Endothelial cell of umbilical vein (primary cell): Measurements from ENCODE around the gene AMER1.

ENCODE experiments used
- CTCF ChIP-seq, 2 donors: IDR thresholded peaks; 1 replicate in 1 of 2; 2 replicates in 1 of 2; pipeline ENCODE4 v1.5.1; 2011; ENCODE audit warnings: low read length in 2 of 2, mild to moderate bottlenecking in 2 of 2, moderate library complexity in 2 of 2, control low read depth in 1 of 2, inconsistent platforms in 1 of 2, low read depth in 1 of 2; ENCODE audit not compliant: insufficient read depth in 1 of 2; ENCODE audit errors: extremely low read depth in 1 of 2
- EZH2 ChIP-seq: IDR thresholded peaks from 2 replicates; pipeline ENCODE4 v1.6.1; 2012; ENCODE audit warnings: borderline replicate concordance, low read depth, mild to moderate bottlenecking, moderate library complexity, low read length, inconsistent platforms; ENCODE audit not compliant: severe bottlenecking
- MYC ChIP-seq: IDR thresholded peaks from one replicate; pipeline ENCODE4 v1.6.1; 2011; ENCODE audit warnings: mild to moderate bottlenecking, low read depth, low read length
- POLR2A ChIP-seq: IDR thresholded peaks from 2 replicates; pipeline ENCODE4 v1.6.1; 2012; ENCODE audit warnings: low read depth, mild to moderate bottlenecking, control low read depth, low read length
- POLR2AphosphoS5 ChIP-seq: IDR thresholded peaks from 2 replicates; pipeline ENCODE4 v1.6.1; 2012; ENCODE audit warnings: low read depth, mild to moderate bottlenecking, control low read depth, low read length, moderate library complexity; ENCODE audit not compliant: insufficient read depth

- TF ChIP-seq CTCF (IDR thresholded peaks at IDR 0.05; ENCODE audit: extremely low read depth in 1 of 2, insufficient read depth in 1 of 2, low read depth in 1 of 2, low read length in 2 of 2) (no peak), POLR2A (no peak), MYC (no peak), POLR2AphosphoS5 (no peak), EZH2 (no peak)
These were observed 2.6 kb downstream of the AMER1 start for GRCh38 chrX:64202808-64203325.
